Erythroblast (primary cell): Measurements from ENCODE around the gene DSCAM.

Experiments
- GATA1 ChIP-seq: IDR thresholded peaks from 2 replicates; pipeline ENCODE4 v1.6.1; 2011; ENCODE audit warnings: low read depth, mild to moderate bottlenecking, control low read depth, low read length, moderate library complexity
- POLR2A ChIP-seq: IDR thresholded peaks from 2 replicates; pipeline ENCODE4 v1.6.1; 2011; ENCODE audit warnings: mild to moderate bottlenecking, low read length

GRCh38 chr21:40615505-40616376 is 231.2 kb downstream of the DSCAM start:
- no peak for TF ChIP-seq POLR2A
- no peak for TF ChIP-seq GATA1
